T-helper 2 cell (primary cell): ENCODE data around the gene DOCK2.
A peak's percentile ranks its signal among the peaks of the same experiment; 100 is the strongest.
"Not testable (repeated sequence)": the region's sequence is repeated elsewhere in the genome, so short reads cannot be mapped to it uniquely, and the experiment has no call there.

ENCODE experiments used
- DNase-seq, 5 experiments: peaks; one replicate each; pipeline versions ENCODE4 v3.0.0 to v3.0.0-alpha.2; 2012 to 2022

DOCK2 gene

GRCh38 chr5:169721771-169722170, 84.7 kb downstream of the DOCK2 start:
- DNase-seq = no peak

- DNase-seq = no peak
These were observed 86.2 kb downstream of the DOCK2 start for GRCh38 chr5:169723103-169723831.

- DNase-seq = no peak
These were observed 87.4 kb downstream of the DOCK2 start for GRCh38 chr5:169724303-169725087.

GRCh38 chr5:169725665-169726064, 88.6 kb downstream of the DOCK2 start:
- not testable (repeated sequence) for DNase-seq

- DNase-seq = no peak
These were observed 91.3 kb downstream of the DOCK2 start for GRCh38 chr5:169728418-169728817.

- DNase-seq = no peak
These were observed 94.1 kb downstream of the DOCK2 start for GRCh38 chr5:169731221-169731620.

- DNase-seq = no peak
These were observed 95.8 kb downstream of the DOCK2 start for GRCh38 chr5:169732841-169733240.

GRCh38 chr5:169735913-169736312, 98.8 kb downstream of the DOCK2 start:
- DNase-seq = no peak

- DNase-seq = no peak
These were observed 99.6 kb downstream of the DOCK2 start for GRCh38 chr5:169736653-169737052.

- DNase-seq = no peak
These were observed 103.4 kb downstream of the DOCK2 start for GRCh38 chr5:169740435-169740834.

- DNase-seq = no peak
These were observed 105.8 kb downstream of the DOCK2 start for GRCh38 chr5:169742771-169743296.

- DNase-seq = no peak
These were observed 107.3 kb downstream of the DOCK2 start for GRCh38 chr5:169744336-169744735.

- no peak for DNase-seq
These were observed 108.5 kb downstream of the DOCK2 start for GRCh38 chr5:169745441-169746146.

- no peak for DNase-seq
These were observed 109.1 kb downstream of the DOCK2 start for GRCh38 chr5:169746147-169746694.

- no peak for DNase-seq
These were observed 111.1 kb downstream of the DOCK2 start for GRCh38 chr5:169748174-169748573.

- no peak for DNase-seq
These were observed 112.2 kb downstream of the DOCK2 start for GRCh38 chr5:169749295-169749694.

GRCh38 chr5:169751490-169751889, 114.4 kb downstream of the DOCK2 start:
- peak in 1 of 5 experiments; percentile 51 for DNase-seq

- DNase-seq = not testable (repeated sequence)
These were observed 115.5 kb downstream of the DOCK2 start for GRCh38 chr5:169752566-169752965.

- DNase-seq = no peak
These were observed 116.7 kb downstream of the DOCK2 start for GRCh38 chr5:169753795-169754194.

GRCh38 chr5:169754737-169755136, 117.7 kb downstream of the DOCK2 start:
- no peak for DNase-seq

GRCh38 chr5:169756071-169756765, 119.1 kb downstream of the DOCK2 start:
- DNase-seq = no peak

- DNase-seq = no peak
These were observed 119.9 kb downstream of the DOCK2 start for GRCh38 chr5:169757016-169757415.
